HG02852 (cell line): ENCODE results near the gene LACRT.
"Not testable (repeated sequence)": the region's sequence is repeated elsewhere in the genome, so short reads cannot be mapped to it uniquely, and the experiment has no call there.

ENCODE experiments used
- ATAC-seq: cut with Tn5 transposase; IDR thresholded peaks from one replicate; pipeline ENCODE4 v1.9.1; 2021; ENCODE audit warnings: mild to moderate bottlenecking, moderate library complexity; ENCODE audit not compliant: unreplicated experiment

LACRT gene

GRCh38 chr12:54641089-54641488, 6.4 kb upstream of the LACRT start:
- no peak for ATAC-seq

GRCh38 chr12:54639112-54639511, 4.4 kb upstream of the LACRT start:
- not testable (repeated sequence) for ATAC-seq

GRCh38 chr12:54631988-54632728, 2.5 kb downstream of the LACRT start:
- ATAC-seq = no peak

GRCh38 chr12:54631551-54631950, 3.1 kb downstream of the LACRT start:
- ATAC-seq = no peak

- ATAC-seq = no peak
Observed at GRCh38 chr12:54629925-54630324, 4.8 kb downstream of the LACRT start.

GRCh38 chr12:54628186-54628846, 6.4 kb downstream of the LACRT start:
- no peak for ATAC-seq

GRCh38 chr12:54627304-54627703, 7.4 kb downstream of the LACRT start:
- no peak for ATAC-seq

- no peak for ATAC-seq
Observed at GRCh38 chr12:54625598-54625997, 9.1 kb downstream of the LACRT start.

GRCh38 chr12:54624315-54625279, 10.1 kb downstream of the LACRT start:
- no peak for ATAC-seq

- no peak for ATAC-seq
Observed at GRCh38 chr12:54622463-54623183, 12.1 kb downstream of the LACRT start.

GRCh38 chr12:54616933-54617680, 17.6 kb downstream of the LACRT start:
- no peak for ATAC-seq

GRCh38 chr12:54612225-54612750, 22.4 kb downstream of the LACRT start:
- ATAC-seq = no peak

GRCh38 chr12:54611715-54612149, 23.0 kb downstream of the LACRT start:
- ATAC-seq = no peak

- no peak for ATAC-seq
Observed at GRCh38 chr12:54608769-54609168, 25.9 kb downstream of the LACRT start.

GRCh38 chr12:54608156-54608555, 26.5 kb downstream of the LACRT start:
- ATAC-seq = no peak

- ATAC-seq = no peak
Observed at GRCh38 chr12:54606556-54606955, 28.1 kb downstream of the LACRT start.

- no peak for ATAC-seq
Observed at GRCh38 chr12:54605138-54605970, 29.3 kb downstream of the LACRT start.

- no peak for ATAC-seq
Observed at GRCh38 chr12:54604436-54604835, 30.3 kb downstream of the LACRT start.

- ATAC-seq = no peak
Observed at GRCh38 chr12:54603872-54604271, 30.8 kb downstream of the LACRT start.
